Embryonic facial prominence (tissue), 1 donor: Measurements from ENCODE around the gene PRKCD.

Source experiments
- DNase-seq: peaks from one replicate; pipeline ENCODE4 v3.0.0-alpha.2; 2016; ENCODE audit errors: extremely low spot score

PRKCD gene

DNA sequence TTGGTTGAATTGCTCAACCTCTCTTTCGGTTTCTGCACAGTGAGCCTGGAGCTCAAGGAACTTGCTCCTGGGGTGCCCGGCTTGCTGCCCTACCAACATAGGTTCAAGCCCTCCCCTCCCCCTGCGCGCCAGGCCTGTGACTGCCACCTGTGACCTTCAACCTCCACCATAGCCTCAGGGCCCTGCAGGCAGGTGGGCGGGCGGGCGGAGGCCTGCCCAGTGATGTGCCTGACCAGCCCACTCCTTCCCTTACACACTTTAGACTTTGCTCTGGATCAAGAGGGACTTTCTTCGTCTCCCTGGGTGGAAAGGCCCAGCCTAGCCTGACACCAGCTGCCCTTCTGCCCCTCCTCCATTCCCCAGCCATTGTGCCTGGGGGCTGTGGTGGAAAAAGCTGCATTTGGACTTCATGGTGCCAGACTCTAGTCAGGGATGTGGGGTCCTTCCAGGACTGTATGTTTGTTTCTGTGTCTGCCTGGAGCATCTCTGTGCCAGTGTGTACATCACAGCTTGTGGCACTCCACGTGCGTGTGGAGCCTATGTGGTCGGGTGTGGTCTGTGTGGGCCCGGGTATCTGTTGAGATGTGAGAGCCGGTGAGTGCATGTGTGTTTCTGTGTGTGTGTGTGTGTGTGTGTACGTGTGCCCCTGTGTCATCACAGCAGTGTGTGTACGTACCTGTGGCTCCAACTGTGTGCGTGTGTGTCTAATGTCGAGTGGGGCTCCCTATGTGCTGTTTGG is 9.5 kb downstream of the PRKCD start:
- no peak for DNase-seq

GRCh38 chr3:53171064-53171418 is 10.0 kb downstream of the PRKCD start:
- DNase-seq, result no peak

GRCh38 chr3:53171827-53172505 is 11.0 kb downstream of the PRKCD start:
- no peak for DNase-seq

GRCh38 chr3:53173107-53173506 is 12.1 kb downstream of the PRKCD start:
- no peak for DNase-seq

GRCh38 chr3:53174346-53175250 is 13.6 kb downstream of the PRKCD start:
- no peak for DNase-seq

GRCh38 chr3:53175613-53176540 is 14.9 kb downstream of the PRKCD start:
- no peak for DNase-seq

GRCh38 chr3:53178246-53178645 is 17.2 kb downstream of the PRKCD start:
- DNase-seq, result no peak

DNA sequence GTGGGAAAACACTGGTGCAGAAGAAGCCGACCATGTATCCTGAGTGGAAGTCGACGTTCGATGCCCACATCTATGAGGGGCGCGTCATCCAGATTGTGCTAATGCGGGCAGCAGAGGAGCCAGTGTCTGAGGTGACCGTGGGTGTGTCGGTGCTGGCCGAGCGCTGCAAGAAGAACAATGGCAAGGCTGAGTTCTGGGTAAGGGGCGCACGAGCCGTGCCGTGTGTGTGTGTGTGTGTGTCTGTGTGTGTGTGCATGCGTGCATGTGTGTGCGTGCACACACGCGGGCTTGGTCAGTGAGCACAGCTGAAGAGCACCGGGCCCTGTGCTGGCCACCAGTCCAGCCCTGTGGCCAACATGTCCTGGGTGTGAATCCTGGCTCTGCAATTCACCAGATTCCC is 18.6 kb downstream of the PRKCD start:
- DNase-seq, result no peak

- DNase-seq, result no peak
These were observed 19.5 kb downstream of the PRKCD start for GRCh38 chr3:53180305-53181023.

- no peak for DNase-seq
These were observed 20.0 kb downstream of the PRKCD start for GRCh38 chr3:53181024-53181371.

DNA sequence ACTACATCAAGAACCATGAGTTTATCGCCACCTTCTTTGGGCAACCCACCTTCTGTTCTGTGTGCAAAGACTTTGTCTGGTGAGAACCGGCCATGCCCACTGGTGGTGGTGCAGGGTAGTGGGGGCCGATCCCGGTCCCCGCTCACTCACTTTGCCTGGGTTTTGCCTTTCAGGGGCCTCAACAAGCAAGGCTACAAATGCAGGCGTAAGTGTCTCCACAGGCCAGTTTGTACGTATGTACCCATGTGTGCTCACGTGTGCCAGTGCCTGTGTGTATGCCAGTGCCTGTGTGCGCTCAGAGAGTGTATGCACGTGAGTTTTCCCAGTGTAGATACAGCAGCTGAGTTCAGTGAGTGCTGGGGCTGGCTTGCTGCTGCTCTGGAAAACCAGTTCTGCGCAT is 20.5 kb downstream of the PRKCD start:
- no peak for DNase-seq

DNA sequence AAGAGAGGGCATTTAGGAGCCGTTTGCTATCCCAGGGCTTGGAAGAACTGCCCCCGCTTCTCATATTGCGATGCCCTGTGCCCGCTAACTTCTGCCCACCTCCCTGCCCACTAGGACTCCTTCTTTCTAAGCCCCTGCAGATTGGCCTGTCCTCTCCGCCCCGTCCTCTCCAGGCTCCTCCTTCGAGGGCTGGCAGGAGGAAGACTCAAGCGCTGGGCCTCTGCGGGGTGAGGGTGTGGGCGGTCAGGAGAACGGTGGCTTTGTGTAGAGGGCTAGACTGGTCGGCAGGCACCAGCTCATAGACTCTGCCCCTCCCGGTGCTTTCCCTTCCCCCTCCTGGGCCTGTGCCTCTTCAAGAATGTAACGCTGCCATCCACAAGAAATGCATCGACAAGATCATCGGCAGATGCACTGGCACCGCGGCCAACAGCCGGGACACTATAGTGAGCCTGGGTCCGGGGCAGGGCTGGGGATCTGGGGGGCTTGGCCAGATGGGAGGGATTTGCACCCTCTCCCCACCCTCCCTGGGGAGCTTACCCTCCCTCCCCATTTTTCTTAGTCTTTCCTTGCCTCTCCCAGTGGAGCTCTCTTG is 21.9 kb downstream of the PRKCD start:
- no peak for DNase-seq

- no peak for DNase-seq
These were observed 22.5 kb downstream of the PRKCD start for GRCh38 chr3:53183514-53183913.

- no peak for DNase-seq
These were observed 23.7 kb downstream of the PRKCD start for GRCh38 chr3:53184701-53185100.

- no peak for DNase-seq
These were observed 24.9 kb downstream of the PRKCD start for GRCh38 chr3:53185761-53186465.

GRCh38 chr3:53186726-53187125 is 25.7 kb downstream of the PRKCD start:
- no peak for DNase-seq

GRCh38 chr3:53187430-53187829 is 26.4 kb downstream of the PRKCD start:
- no peak for DNase-seq

GRCh38 chr3:53188136-53188685 is 27.2 kb downstream of the PRKCD start:
- no peak for DNase-seq

- no peak for DNase-seq
These were observed 27.7 kb downstream of the PRKCD start for GRCh38 chr3:53188720-53189119.

DNA sequence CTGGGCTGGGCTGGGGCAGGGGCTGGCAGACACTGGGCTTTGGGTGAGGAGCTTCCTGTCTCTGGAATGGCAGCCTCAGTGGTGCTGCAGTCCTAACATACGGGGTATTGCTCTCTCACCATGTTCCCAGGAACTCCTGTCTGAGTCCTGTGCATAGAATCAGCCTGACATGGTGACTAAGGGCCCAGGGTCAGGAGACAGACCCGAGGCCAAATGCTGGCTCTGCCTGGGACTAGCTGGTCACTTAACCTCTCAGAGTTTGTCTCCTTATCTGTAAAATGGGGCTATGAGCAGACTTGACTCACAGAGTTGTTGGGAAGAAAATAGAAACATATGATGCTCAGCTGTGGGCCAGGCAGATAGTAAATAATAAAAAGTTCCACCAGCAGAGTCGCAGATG is 28.3 kb downstream of the PRKCD start:
- no peak for DNase-seq
